Measurements from ENCODE around the gene KCNK3.
"Not testable (repeated sequence)": the region's sequence is repeated elsewhere in the genome, so short reads cannot be mapped to it uniquely, and the experiment has no call there.

KCNK3 gene

GRCh38 chr2:26692279-26692896 is at the start of gene KCNK3:
Gene KCNK3, plus strand, starts transcription at chr2:26692722. Its CDS starts 154 bp downstream, at chr2:26692876.
- DNase-seq: peak; percentile 49

- DNase-seq: no peak
Measured at GRCh38 chr2:26644188-26644835, 48.2 kb upstream of the KCNK3 start.

GRCh38 chr2:26645762-26646161 is 46.8 kb upstream of the KCNK3 start:
- DNase-seq: no peak

GRCh38 chr2:26646986-26647672 is 45.4 kb upstream of the KCNK3 start:
- DNase-seq: no peak

GRCh38 chr2:26647981-26648380 is 44.5 kb upstream of the KCNK3 start:
- DNase-seq: no peak

- no peak for DNase-seq
Measured at GRCh38 chr2:26648516-26648915, 44.0 kb upstream of the KCNK3 start.

- DNase-seq: no peak
Measured at GRCh38 chr2:26649322-26649721, 43.2 kb upstream of the KCNK3 start.

GRCh38 chr2:26649992-26650712 is 42.4 kb upstream of the KCNK3 start:
- no peak for DNase-seq

- DNase-seq: no peak
Measured at GRCh38 chr2:26650713-26651469, 41.6 kb upstream of the KCNK3 start.

- DNase-seq: no peak
Measured at GRCh38 chr2:26651470-26651771, 41.1 kb upstream of the KCNK3 start.

GRCh38 chr2:26651799-26652198 is 40.7 kb upstream of the KCNK3 start:
- no peak for DNase-seq

GRCh38 chr2:26652361-26653041 is 40.0 kb upstream of the KCNK3 start:
- no peak for DNase-seq

- no peak for DNase-seq
Measured at GRCh38 chr2:26653207-26654060, 39.1 kb upstream of the KCNK3 start.

GRCh38 chr2:26654061-26654340 is 38.5 kb upstream of the KCNK3 start:
- DNase-seq: no peak

- not testable (repeated sequence) for DNase-seq
Measured at GRCh38 chr2:26655120-26655519, 37.4 kb upstream of the KCNK3 start.

- no peak for DNase-seq
Measured at GRCh38 chr2:26655611-26656195, 36.8 kb upstream of the KCNK3 start.

- no peak for DNase-seq
Measured at GRCh38 chr2:26657265-26657664, 35.3 kb upstream of the KCNK3 start.

GRCh38 chr2:26658691-26659346 is 33.7 kb upstream of the KCNK3 start:
- DNase-seq: no peak

GRCh38 chr2:26660363-26660962 is 32.1 kb upstream of the KCNK3 start:
- DNase-seq: no peak

GRCh38 chr2:26665296-26665695 is 27.2 kb upstream of the KCNK3 start:
- DNase-seq: not testable (repeated sequence)
